Sigmoid colon (tissue), 4 donors: ENCODE data around the gene MAGI2.

ENCODE experiments used
- EP300 ChIP-seq, 4 donors: sonication (generic); formaldehyde crosslinking; IDR thresholded peaks; one replicate each; pipeline ENCODE4 v1.6.1; 2017; ENCODE audit warnings: antibody characterized with exemption in 4 of 4
- TF ChIP-seq, protein P1 (sequence below), 4 experiments: fragments of 450-650 bp in 3 of 4; fragments of 200-600 bp in 1 of 4; IDR thresholded peaks; one replicate each; pipeline ENCODE4 v1.5.1; 2016 to 2019; ENCODE audit warnings: antibody characterized with exemption in 4 of 4, mild to moderate bottlenecking in 3 of 4, moderate library complexity in 2 of 4

DNA sequence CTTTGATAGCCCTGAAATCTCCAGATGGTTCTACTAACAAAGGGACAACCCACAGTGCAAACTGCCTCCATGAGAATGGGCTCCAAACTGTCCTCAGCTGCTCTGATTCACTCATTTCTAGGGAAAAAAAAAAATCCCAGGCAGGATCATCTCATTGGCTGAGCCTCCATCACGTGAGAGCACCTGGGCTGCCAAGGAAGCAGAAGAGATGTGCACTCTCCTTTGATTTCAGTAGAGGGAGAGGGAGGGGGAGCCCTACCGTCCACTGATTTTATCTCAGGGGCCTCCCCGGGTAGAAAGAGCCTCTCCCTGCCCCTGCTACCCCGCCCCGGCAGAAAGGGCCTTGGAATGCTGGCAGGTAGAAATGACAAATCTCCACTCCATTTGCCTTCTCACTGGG, 929.5 kb downstream of the MAGI2 start:
- TF ChIP-seq, protein P1, sequence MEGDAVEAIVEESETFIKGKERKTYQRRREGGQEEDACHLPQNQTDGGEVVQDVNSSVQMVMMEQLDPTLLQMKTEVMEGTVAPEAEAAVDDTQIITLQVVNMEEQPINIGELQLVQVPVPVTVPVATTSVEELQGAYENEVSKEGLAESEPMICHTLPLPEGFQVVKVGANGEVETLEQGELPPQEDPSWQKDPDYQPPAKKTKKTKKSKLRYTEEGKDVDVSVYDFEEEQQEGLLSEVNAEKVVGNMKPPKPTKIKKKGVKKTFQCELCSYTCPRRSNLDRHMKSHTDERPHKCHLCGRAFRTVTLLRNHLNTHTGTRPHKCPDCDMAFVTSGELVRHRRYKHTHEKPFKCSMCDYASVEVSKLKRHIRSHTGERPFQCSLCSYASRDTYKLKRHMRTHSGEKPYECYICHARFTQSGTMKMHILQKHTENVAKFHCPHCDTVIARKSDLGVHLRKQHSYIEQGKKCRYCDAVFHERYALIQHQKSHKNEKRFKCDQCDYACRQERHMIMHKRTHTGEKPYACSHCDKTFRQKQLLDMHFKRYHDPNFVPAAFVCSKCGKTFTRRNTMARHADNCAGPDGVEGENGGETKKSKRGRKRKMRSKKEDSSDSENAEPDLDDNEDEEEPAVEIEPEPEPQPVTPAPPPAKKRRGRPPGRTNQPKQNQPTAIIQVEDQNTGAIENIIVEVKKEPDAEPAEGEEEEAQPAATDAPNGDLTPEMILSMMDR (IDR thresholded peaks at IDR 0.05), result no peak
- no peak for TF ChIP-seq EP300 (IDR thresholded peaks at IDR 0.05)
